Sigmoid colon (tissue), 7 donors: ENCODE results near the gene RBM46. TPM values are rescaled to one million over a fixed set of nuclear protein-coding genes. Genes with fewer than 3 reads are reported as not detected.

Experiments used
- DNase-seq: peaks from one replicate; pipeline ENCODE4 v3.0.0-alpha.2; 2019
- H3K27ac ChIP-seq, 4 donors: fragments of 200-600 bp; sonication (generic); one replicate each; pipeline ENCODE4 v1.5.1; 2016 to 2019; ENCODE audit warnings: mild to moderate bottlenecking in 1 of 4
- H3K27me3 ChIP-seq, 3 donors: fragments of 200-600 bp; sonication (generic); one replicate each; pipeline ENCODE4 v1.5.1; 2019; ENCODE audit warnings: mild to moderate bottlenecking in 1 of 3
- H3K36me3 ChIP-seq, 4 donors: fragments of 200-600 bp; sonication (generic); one replicate each; pipeline ENCODE4 v1.5.1; 2016 to 2019
- H3K4me1 ChIP-seq, 4 donors: fragments of 200-600 bp; sonication (generic); one replicate each; pipeline ENCODE4 v1.5.1; 2017 to 2019
- H3K4me3 ChIP-seq, 4 donors: fragments of 200-600 bp; sonication (generic); one replicate each; pipeline ENCODE4 v1.5.1; 2017 to 2019; ENCODE audit warnings: mild to moderate bottlenecking in 2 of 4, moderate library complexity in 1 of 4
- H3K9me3 ChIP-seq, 4 donors: fragments of 200-600 bp in 3 of 4; sonication (generic) in 3 of 4; one replicate each; pipeline versions ENCODE4 v1.5.1 to v1.6.1; 2013 to 2019
- CTCF ChIP-seq, 4 experiments: fragments of 450-650 bp in 3 of 4; fragments of 200-600 bp in 1 of 4; IDR thresholded peaks; one replicate each; pipeline ENCODE4 v1.5.1; 2016 to 2019; ENCODE audit warnings: antibody characterized with exemption in 4 of 4, mild to moderate bottlenecking in 3 of 4, moderate library complexity in 2 of 4
- EP300 ChIP-seq, 4 donors: sonication (generic); formaldehyde crosslinking; IDR thresholded peaks; one replicate each; pipeline ENCODE4 v1.6.1; 2017; ENCODE audit warnings: antibody characterized with exemption in 4 of 4
- POLR2A ChIP-seq, 2 donors: fragments of 450-650 bp; IDR thresholded peaks; one replicate each; pipeline ENCODE4 v1.6.1; 2016; ENCODE audit warnings: antibody characterized with exemption in 2 of 2, mild to moderate bottlenecking in 2 of 2, moderate library complexity in 2 of 2
- POLR2AphosphoS5 ChIP-seq, 4 donors: sonication (generic); formaldehyde crosslinking; IDR thresholded peaks; one replicate each; pipeline ENCODE4 v1.6.1; 2017; ENCODE audit warnings: antibody characterized with exemption in 4 of 4
- WGBS, 2 donors: extraction: QIAGEN DNeasy Blood & Tissue Kit; methylation state at CpG; one replicate each; pipeline ENCODE4 v1.1.7; 2013; 5-methylcytosine and 5-hydroxymethylcytosine counted together
- intact Hi-C: fragments of 100-400 bp; cut with DNase I; formaldehyde crosslinking; loops from one replicate; pipeline ENCODE4 v1.15.1; 2023
- polyA plus RNA-seq, 3 donors: library from polyadenylated mRNA; stranded (reverse); fragments of 200-250 nt; gene quantifications; one replicate each; pipeline ENCODE4 v1.2.3, GENCODE V29; 2013
- total RNA-seq, 4 donors: library from RNA; depleted of rRNA; stranded (reverse); fragments of >200 nt; gene quantifications; one replicate each; pipeline ENCODE4 v1.1.0, GENCODE V29; 2016
- donor health status: healthy with polysubstance abuse.
- donor health status: Bipolar disorder and iron deficiency.
- donor health status: healthy.

Gene RBM46
- total and polyA plus RNA-seq, 7 donors: 2.1 to 4.1 TPM; not detected in 5

GRCh38 chr4:154741922-154742850 lies 38.9 kb upstream of the RBM46 start:
- H3K4me3 ChIP-seq: peak overlapping the region in 3 of 4 donors; percentile 62 to 65 (median 64)
- 6% methylated on average over 49 of the region's 49 CpGs for WGBS, 2 donors
- H3K4me1 ChIP-seq: peaks cover 0 to 36% (median 32%) of the 10 kb centered on the region in 4 donors

GRCh38 chr4:154743683-154744340 lies 37.3 kb upstream of the RBM46 start, which contains the start of gene LRAT:
Gene LRAT, plus strand, starts transcription at chr4:154744000. Its CDS starts 327 bp downstream, at chr4:154744327.
- H3K36me3 ChIP-seq: no peaks in the 10 kb centered on the region
- H3K4me3 ChIP-seq: peak within 1 kb of the TSS; percentile 41 to 65 (median 63)
- TF ChIP-seq EP300 (IDR thresholded peaks at IDR 0.05) (no peak), POLR2A (IDR thresholded peaks at IDR 0.05) (no peak), CTCF (IDR thresholded peaks at IDR 0.05) (peak in 1 of 4 experiments; percentile 11), POLR2AphosphoS5 (IDR thresholded peaks at IDR 0.05) (peak in 3 of 4 donors; percentile 53 to 62 (median 58))
- peaks cover 0 to 29% (median 26%) of the 10 kb centered on the region in 4 donors for H3K4me1 ChIP-seq
- H3K27me3 ChIP-seq: peaks cover 0 to 29% (median 4%) of the 10 kb centered on the region in 3 donors
- WGBS, 2 donors: 2 to 3% methylated on average over 55 of the region's 55 CpGs
- DNase-seq: peak; percentile 73
- peak within 1 kb of the TSS in 2 of 4 donors; percentile 29 to 46 for H3K27ac ChIP-seq
- intact Hi-C loops: no loop called here
- H3K9me3 ChIP-seq: no peaks in the 10 kb centered on the region

More at GRCh38 chr4:154741922-154742850, 38.9 kb upstream of the RBM46 start:
- Histone ChIP-seq H3K27ac (peak overlapping the region in 1 of 4 donors; percentile 29), H3K9me3 (no peaks in the 10 kb centered on the region), H3K36me3 (no peaks in the 10 kb centered on the region), H3K27me3 (peaks cover 0 to 29% (median 4%) of the 10 kb centered on the region in 3 donors)
- no peak for DNase-seq
- intact Hi-C loops: no loop called here
- TF ChIP-seq POLR2AphosphoS5 (IDR thresholded peaks at IDR 0.05): no peak
- TF ChIP-seq POLR2A (IDR thresholded peaks at IDR 0.05): no peak
- no peak for TF ChIP-seq EP300 (IDR thresholded peaks at IDR 0.05)
- TF ChIP-seq CTCF (IDR thresholded peaks at IDR 0.05): no peak

- peak overlapping the region; percentile 41 to 65 (median 63) for H3K4me3 ChIP-seq
- WGBS, 2 donors: 10 to 11% methylated on average over 31 of the region's 31 CpGs
- H3K36me3 ChIP-seq: no peaks in the 10 kb centered on the region
- no peak for DNase-seq
- intact Hi-C loops: no loop called here
- no peak for TF ChIP-seq EP300 (IDR thresholded peaks at IDR 0.05)
- H3K27me3 ChIP-seq: peaks cover 0 to 29% (median 4%) of the 10 kb centered on the region in 3 donors
- no peaks in the 10 kb centered on the region for H3K9me3 ChIP-seq
- peaks cover 0 to 26% (median 23%) of the 10 kb centered on the region in 4 donors for H3K4me1 ChIP-seq
- H3K27ac ChIP-seq: no peak overlapping the region
These were observed 36.6 kb upstream of the RBM46 start for GRCh38 chr4:154744341-154744926.

- no peak for DNase-seq
- intact Hi-C loops: no loop called here
- 74 to 77% methylated on average over 6 of the region's 6 CpGs for WGBS, 2 donors
These were observed 23.4 kb upstream of the RBM46 start for GRCh38 chr4:154757713-154758112.

More at GRCh38 chr4:154757713-154758112, 23.4 kb upstream of the RBM46 start:
- TF ChIP-seq POLR2AphosphoS5 (IDR thresholded peaks at IDR 0.05) (no peak), CTCF (IDR thresholded peaks at IDR 0.05) (no peak), POLR2A (IDR thresholded peaks at IDR 0.05) (no peak), EP300 (IDR thresholded peaks at IDR 0.05) (no peak)
- Histone ChIP-seq H3K27me3 (no peaks in the 10 kb centered on the region), H3K4me1 (no peaks in the 10 kb centered on the region), H3K9me3 (no peaks in the 10 kb centered on the region), H3K36me3 (no peaks in the 10 kb centered on the region), H3K27ac (no peak overlapping the region), H3K4me3 (no peak overlapping the region)
